H1 (cell line): ENCODE measurements around the gene MS4A15. TPM values are rescaled to one million over a fixed set of nuclear protein-coding genes. Genes with fewer than 3 reads are reported as not detected.

Experiments
- BRCA1 ChIP-seq: IDR thresholded peaks from 2 replicates; pipeline ENCODE4 v1.6.1; 2012; ENCODE audit warnings: low read depth, low read length, improper control_type of control experiment
- CBX8 ChIP-seq: fragments of 300-800, 300-1000 bp; sonication (generic); IDR thresholded peaks from 2 replicates; pipeline ENCODE4 v1.7.1; 2016; ENCODE audit warnings: low read depth, low read length, borderline replicate concordance
- CHD7 ChIP-seq: fragments of 300-600 bp; sonication (generic); IDR thresholded peaks from 2 replicates; pipeline ENCODE4 v1.7.1; 2012; ENCODE audit warnings: low read length, moderate library complexity, mild to moderate bottlenecking, inconsistent platforms; ENCODE audit not compliant: insufficient replicate concordance
- E2F6 ChIP-seq: IDR thresholded peaks from 2 replicates; pipeline ENCODE4 v1.6.1; 2012; ENCODE audit warnings: inconsistent platforms
- EP300 ChIP-seq, 2 experiments: IDR thresholded peaks; 1 replicate in 1 of 2; 2 replicates in 1 of 2; pipeline ENCODE4 v1.6.1; 2011 to 2012; ENCODE audit warnings: low read depth in 2 of 2, low read length in 2 of 2, mild to moderate bottlenecking in 2 of 2, borderline replicate concordance in 1 of 2, inconsistent platforms in 1 of 2, moderate library complexity in 1 of 2
- FOSL1 ChIP-seq: IDR thresholded peaks from 2 replicates; pipeline ENCODE4 v1.6.1; 2011; ENCODE audit warnings: mild to moderate bottlenecking, low read depth, low read length, moderate library complexity; ENCODE audit not compliant: insufficient read depth
- JUN ChIP-seq: IDR thresholded peaks from 2 replicates; pipeline ENCODE4 v1.6.1; 2011; ENCODE audit warnings: low read depth, mild to moderate bottlenecking, improper control_type of control experiment, low read length
- PHF8 ChIP-seq: fragments of 200-600 bp; sonication (generic); conservative IDR thresholded peaks from 2 replicates; pipeline ENCODE4 v1.7.1; 2012; ENCODE audit warnings: low read depth, mild to moderate bottlenecking, inconsistent platforms, low read length, moderate library complexity
- POLR2A ChIP-seq, 2 experiments: IDR thresholded peaks; 1 replicate in 1 of 2; 2 replicates in 1 of 2; pipeline ENCODE4 v1.6.1; 2011; ENCODE audit warnings: low read depth in 2 of 2, low read length in 2 of 2, mild to moderate bottlenecking in 2 of 2; ENCODE audit errors: control extremely low read depth in 1 of 2
- POU5F1 ChIP-seq: IDR thresholded peaks from 2 replicates; pipeline ENCODE4 v1.6.1; 2011; ENCODE audit warnings: low read depth, mild to moderate bottlenecking, low read length, moderate library complexity
- SIRT6 ChIP-seq: IDR thresholded peaks from one replicate; pipeline ENCODE4 v1.7.1; 2012; ENCODE audit warnings: low read length, inconsistent platforms
- polyA plus RNA-seq, 7 experiments: library from polyadenylated mRNA; depleted of rRNA in 3 of 7; stranded (reverse) in 5 of 7; unstranded in 2 of 7; fragments of >200 nt in 5 of 7; fragments of 200-250 nt in 2 of 7; gene quantifications; 1 replicate in 5 of 7; 2 replicates in 1 of 7; 4 replicates in 1 of 7; pipeline versions ENCODE4 v1.2.1 to v1.2.3, GENCODE V29; 2011 to 2013; ENCODE audit warnings: missing spikeins in 2 of 7, mixed read lengths in 2 of 7
- total RNA-seq: library from RNA; stranded (reverse); fragmentation: NEBNext Ultra II Directional; extraction: Animal tissue kit (Norgen Biotek cat#: 25700); gene quantifications from 2 replicates; pipeline ENCODE4 v1.2.1, GENCODE V29; 2021

MS4A15 gene
- total and polyA plus RNA-seq, 2 of the 8 experiments (the other 6 are each of a cell fraction or from before 2014, with no cell fraction given), result 0.15 to 0.17 TPM

- TF ChIP-seq CHD7, result no peak
- no peak for TF ChIP-seq BRCA1
- no peak for TF ChIP-seq FOSL1
- TF ChIP-seq SIRT6, result no peak
- TF ChIP-seq JUN, result no peak
- no peak for TF ChIP-seq POU5F1
- no peak for TF ChIP-seq PHF8
- TF ChIP-seq POLR2A (IDR thresholded peaks at IDR 0.05; ENCODE audit: control extremely low read depth in 1 of 2, low read depth in 2 of 2, low read length in 2 of 2), result no peak
- no peak for TF ChIP-seq CBX8
- no peak for TF ChIP-seq E2F6
- no peak for TF ChIP-seq EP300 (IDR thresholded peaks at IDR 0.05; ENCODE audit: borderline replicate concordance in 1 of 2, low read depth in 2 of 2, low read length in 2 of 2)
These were observed 5.8 kb upstream of the MS4A15 start (continued) for GRCh38 chr11:60750911-60751310.
